GM18505 (cell line): ENCODE data around the gene KCTD3.
A peak's percentile ranks its signal among the peaks of the same experiment; 100 is the strongest.

ENCODE experiments used
- ATAC-seq: cut with Tn5 transposase; IDR thresholded peaks from one replicate; pipeline ENCODE4 v1.9.1; 2021; ENCODE audit not compliant: unreplicated experiment
- POLR2A ChIP-seq: IDR thresholded peaks from 4 replicates; pipeline ENCODE4 v1.6.1; 2011; ENCODE audit warnings: borderline replicate concordance; ENCODE audit not compliant: insufficient read depth, insufficient read length; ENCODE audit errors: extremely low read depth

The KCTD3 gene

DNA sequence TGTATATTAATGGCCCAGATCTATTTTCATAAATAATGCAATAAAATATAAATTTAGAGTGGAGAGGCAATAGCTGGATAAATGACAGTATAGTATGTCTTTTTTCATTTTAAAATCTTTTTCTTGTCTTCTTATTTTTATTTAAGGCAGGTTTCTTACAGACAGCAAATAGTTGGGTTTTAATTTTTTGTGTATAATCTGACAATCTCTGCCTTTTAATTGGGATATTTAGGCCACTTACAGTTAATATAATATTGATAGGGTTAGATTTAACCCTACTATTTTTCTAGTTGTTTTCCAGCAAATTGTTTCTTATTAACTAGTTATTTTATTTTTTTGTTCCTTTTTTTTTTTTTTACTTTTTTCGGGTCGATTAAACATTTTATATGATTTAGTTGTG is 23.3 kb upstream of the KCTD3 start:
- no peak for ATAC-seq
- TF ChIP-seq POLR2A, result no peak

DNA sequence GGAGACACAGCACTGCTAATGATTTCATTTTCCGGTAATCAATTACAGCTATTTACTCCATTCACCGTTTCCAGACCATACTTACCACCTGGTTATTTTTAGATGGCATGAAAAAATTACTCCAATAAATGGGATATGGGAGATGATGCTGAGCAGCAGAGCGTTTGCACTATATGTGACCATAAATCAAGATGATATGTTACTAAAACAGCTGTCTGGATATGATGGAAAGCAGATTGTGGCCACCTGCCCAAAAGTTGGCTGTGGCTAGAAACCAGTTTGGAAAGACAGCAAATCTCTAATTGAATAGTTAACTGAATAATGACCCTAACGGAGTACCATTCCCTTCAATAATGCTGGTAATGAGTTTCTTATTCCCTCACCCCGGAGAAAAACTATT is 22.5 kb upstream of the KCTD3 start:
- no peak for TF ChIP-seq POLR2A
- no peak for ATAC-seq

DNA sequence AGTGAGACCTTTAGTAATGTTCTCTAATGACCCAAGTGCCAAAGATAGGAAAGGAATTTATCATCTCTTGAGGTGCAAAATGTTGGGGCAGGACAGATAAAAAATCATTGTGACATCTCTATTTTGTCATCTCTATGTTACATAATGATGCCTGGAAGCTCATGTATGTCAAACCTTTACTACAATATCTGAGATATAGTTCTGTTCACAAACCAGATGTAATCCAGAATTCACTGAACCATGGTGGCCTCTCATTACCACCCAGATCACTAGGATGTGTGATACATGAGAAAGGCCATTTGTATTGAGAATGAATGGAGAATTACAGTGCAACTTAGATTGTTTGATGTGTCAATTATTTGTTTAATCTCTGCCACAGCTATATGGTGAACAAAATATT is 22.0 kb upstream of the KCTD3 start:
- ATAC-seq, result no peak

DNA sequence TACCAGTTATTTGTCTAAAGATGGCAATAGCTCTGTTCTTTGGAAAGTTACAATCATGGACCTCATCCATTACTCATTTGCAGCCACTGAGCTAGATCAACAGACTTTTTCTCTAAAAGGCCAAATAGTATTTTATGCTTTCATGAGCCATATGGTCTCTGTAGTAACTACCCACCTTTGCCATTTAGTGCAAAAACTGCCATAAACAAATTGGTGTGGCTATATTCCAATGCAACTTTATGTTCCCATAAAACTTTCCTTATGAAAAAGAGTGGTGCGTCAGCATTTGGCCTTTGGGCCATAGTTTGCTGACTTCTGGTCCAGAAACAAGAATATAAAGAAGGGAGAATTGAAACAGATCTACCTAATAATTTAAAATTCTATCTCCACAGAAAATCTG is 20.1 kb upstream of the KCTD3 start:
- ATAC-seq, result no peak
- TF ChIP-seq POLR2A, result no peak

More for the DNA sequence above, 22.0 kb upstream of the KCTD3 start:
- TF ChIP-seq POLR2A, result no peak

DNA sequence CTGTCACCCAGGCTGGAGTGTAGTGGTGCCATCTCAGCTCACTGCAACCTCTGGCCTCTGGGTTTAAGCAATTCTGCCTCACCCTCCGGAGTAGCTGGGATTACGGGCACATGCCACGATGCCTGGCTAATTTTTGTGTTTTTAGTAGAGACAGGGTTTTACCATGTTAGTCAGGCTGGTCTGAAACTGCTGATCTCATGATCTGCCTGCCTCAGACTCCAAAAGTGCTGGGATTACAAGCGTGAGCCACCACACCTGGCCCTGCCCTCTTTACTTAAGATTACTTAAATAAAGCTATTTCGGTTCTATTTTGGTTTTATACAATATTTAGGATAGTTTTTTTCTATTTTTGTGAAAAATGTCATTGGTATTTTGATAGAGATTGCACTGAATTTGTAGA is 15.3 kb upstream of the KCTD3 start:
- no peak for ATAC-seq
- TF ChIP-seq POLR2A, result no peak

DNA sequence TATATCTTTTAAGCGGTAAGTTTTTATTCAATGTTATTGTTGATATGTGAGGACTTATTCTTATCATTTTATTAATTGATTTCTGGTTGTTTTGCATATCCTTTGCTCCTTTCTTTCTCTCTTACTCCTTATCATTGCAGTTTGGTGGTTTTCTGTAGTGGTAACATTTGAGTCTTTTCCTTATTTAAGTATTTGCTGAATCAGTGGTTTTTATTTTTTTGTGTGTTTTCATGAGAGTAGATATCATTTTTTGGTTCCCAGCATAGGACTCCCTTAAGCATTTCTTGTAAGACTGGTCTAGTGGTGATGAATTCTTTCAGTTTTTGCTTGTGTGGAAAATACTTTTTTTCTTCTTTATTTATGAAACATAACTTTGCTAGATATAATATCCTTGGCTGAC is 12.2 kb upstream of the KCTD3 start:
- no peak for ATAC-seq
- no peak for TF ChIP-seq POLR2A

DNA sequence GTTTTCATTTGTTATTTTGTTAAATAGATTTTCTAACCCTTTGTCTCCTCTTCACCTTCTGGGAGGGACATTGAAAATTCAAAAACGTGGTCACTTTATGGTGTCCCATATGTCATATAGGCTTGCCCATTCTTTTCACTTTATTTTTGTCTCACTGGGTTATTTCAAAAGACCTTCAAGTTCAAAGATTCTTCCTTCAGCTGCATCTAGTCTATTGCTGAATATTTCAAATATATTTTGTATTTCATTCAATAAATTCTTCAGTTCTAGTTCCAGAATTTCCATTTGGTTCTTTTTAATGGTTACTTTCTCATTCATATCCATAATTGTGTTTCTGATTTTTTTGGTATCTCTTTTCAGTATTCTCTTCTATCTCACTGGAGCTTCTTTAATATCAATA is 11.6 kb upstream of the KCTD3 start:
- TF ChIP-seq POLR2A, result no peak
- ATAC-seq, result no peak

DNA sequence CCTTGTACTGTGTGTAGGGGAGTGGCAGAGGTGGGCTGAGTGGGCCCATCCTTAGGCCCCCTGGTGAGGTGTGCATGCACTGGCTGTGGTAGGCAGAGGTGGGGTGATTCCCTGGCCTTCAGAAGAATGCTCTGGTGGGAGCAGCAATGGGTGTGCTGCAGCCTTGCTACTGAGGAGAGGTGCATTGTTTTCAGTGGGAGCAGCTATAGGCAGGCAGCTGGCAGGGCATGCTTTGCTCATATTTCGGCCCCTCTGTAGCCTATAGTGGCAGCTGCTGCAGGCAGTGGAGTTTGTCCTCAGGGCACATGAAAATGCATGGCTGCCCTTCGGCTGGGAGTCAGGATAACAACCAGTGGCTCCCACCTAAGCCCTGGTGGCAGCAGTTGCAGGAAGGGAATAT is 10.1 kb upstream of the KCTD3 start:
- ATAC-seq, result no peak
- no peak for TF ChIP-seq POLR2A

DNA sequence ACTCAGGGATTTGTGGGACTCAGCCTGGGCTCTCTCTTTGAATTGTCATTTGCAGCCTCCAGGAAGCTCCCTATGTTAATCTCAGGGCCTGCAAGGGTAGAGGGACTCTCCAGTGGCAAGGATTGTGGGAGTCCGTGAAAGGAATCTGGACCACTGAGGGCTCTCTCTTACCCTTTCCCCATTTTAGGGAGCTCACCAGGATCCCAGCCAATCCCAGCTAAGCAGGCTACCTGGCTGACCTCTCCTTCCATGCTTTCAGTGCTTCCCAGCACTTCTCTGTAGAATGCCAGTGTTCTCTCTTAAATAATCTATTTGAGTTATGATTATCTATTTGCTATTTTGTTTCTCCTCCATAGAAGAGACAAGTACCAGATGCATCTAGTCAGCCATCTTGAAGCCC is 9.6 kb upstream of the KCTD3 start:
- TF ChIP-seq POLR2A, result no peak

DNA sequence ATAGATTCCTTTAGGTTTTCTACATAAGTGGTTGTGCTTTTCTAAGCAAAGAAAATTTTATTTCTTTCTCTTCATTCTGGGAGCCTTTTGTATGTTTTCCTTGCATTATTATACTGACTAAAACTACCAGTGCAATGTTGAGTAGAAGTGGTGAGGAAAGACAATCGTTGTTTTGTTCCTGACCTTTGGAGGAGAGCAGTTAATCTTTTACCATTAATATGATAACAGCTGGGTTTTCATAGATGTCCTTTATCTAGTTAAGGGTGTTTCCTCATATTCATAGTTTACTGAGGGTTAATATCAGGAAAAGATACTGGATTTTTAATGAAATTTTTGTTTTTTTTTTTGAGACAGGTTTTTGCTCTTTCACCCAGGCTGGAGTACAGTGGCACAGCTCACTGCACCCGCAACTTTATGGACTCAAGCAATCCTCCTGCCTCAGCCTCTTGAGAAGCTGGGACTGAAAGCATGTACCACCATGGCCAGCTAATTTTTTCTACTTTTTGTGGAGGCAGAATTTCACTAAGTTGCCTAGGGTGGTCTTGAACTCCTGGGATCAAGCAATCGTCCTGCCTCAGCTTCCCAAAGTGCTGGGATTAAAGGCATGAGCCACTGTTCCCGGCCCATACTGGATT is 9.0 kb upstream of the KCTD3 start:
- no peak for TF ChIP-seq POLR2A
- ATAC-seq, result no peak

More for the DNA sequence above, 9.6 kb upstream of the KCTD3 start:
- no peak for ATAC-seq

DNA sequence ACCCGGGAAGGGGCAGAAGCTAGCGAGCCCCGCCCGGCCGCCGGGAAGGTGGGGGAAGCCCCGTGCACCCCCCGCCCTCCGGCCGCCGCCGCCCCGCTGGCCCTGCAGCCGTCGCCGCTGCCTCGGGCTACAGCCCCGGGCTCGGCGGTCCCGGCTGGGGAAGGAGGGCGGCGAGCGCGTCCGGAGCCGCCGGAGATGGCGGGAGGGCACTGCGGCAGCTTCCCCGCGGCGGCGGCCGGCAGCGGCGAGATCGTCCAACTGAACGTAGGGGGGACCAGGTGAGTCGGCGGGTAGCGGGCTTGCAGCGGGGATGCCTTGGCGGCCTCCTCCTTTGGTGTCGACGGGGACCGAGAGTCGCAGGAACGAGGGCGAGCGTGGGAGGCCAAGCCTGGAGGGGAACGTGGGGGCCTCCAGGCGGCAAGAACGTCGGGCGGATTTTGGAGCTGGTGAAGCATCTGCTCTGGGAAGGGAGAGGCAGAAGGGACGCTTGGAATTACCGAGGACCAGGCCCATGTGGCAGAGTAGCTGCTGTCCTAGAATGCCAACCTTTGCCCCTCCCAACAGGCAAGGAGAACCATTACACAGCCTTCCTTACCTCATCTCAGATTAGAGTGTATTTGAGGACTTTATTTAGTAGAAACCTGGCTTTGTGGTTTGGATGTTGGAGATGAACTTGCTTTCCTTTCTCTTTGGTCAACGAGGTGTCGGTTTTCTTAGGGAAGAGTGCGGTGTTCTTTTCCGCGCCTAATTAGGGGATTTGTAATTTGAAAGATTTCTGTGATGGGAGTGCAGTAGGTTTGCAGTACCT is 591 bp downstream of the KCTD3 start:
- peak; percentile 67 for ATAC-seq
- TF ChIP-seq POLR2A, result no peak

DNA sequence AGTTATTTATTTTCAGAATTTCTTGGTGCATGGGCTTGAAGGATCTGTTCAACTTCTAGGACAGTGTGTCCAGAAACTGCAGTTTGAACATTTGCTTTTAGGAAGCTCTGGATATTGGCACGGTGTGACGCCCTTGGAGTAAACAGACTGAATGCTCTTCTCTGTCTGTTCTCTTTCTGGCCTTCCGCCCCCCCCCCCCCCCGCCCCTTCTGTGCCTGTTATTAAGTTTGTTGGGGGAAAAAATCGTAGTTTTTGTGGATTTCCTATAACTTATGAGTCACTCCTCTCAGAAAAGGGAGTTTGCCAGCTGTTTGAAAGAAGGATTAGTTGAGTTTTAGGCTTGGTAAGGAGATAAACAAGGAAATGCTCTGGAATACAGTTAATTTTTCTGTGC is 1.2 kb downstream of the KCTD3 start:
- TF ChIP-seq POLR2A, result no peak
- ATAC-seq, result no peak

DNA sequence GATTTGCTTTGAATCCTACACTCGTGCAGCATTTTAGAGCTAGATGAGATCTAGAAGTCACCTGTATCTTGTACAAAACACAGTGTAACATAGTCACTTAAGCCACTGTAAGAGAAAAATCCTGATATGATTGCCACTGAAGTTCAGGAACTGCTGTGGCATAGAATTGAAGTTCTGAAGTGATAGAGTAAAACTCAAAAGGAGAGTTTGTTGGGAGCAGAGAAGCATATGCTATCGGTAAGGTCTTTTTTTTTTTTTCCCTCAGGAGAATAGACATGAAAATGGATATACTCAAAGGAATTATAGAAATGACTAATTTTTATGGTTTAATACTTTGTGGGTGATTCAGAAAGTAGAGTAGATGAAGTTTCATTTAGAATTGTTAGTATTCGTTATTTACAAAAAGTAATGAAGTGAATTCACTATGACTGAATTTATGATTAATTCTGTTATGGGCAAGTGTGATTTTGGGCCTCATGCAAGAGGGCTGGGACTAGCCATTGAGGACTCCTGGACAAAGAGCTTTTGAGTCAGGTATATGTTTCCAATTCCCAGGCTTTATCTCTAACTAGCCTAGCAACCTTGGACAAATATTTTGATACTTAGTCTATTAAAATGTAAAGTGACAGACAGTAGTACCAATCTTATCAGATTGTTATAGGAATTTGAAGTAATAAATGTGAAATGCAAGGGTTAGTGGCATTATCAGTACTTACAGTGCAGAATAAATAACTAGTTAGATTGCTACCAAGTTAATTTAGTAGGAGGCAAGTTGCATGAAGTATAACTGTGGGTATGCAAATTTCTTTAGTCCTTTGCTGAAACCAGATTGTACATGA is 3.1 kb downstream of the KCTD3 start:
- no peak for ATAC-seq
- TF ChIP-seq POLR2A, result no peak

DNA sequence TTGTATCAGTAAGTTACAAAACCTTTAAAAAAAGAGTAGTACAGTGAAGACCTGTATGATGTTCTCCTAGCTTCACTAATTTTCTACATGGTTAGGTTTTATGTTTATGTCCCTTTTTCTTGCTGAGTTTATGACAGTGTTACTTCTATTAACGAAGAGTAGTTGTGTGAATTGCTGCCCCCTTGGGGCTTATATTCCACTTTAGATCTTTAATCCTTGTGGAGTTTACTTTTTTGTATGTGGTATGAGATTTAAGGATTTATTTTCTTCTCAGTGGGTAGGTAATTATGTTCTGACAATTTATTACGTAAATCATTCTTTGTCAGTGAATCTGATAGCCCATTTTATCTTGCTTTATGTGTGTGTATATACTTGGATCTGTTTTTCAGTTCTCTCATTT is 14.8 kb downstream of the KCTD3 start:
- ATAC-seq, result no peak
- TF ChIP-seq POLR2A, result no peak

DNA sequence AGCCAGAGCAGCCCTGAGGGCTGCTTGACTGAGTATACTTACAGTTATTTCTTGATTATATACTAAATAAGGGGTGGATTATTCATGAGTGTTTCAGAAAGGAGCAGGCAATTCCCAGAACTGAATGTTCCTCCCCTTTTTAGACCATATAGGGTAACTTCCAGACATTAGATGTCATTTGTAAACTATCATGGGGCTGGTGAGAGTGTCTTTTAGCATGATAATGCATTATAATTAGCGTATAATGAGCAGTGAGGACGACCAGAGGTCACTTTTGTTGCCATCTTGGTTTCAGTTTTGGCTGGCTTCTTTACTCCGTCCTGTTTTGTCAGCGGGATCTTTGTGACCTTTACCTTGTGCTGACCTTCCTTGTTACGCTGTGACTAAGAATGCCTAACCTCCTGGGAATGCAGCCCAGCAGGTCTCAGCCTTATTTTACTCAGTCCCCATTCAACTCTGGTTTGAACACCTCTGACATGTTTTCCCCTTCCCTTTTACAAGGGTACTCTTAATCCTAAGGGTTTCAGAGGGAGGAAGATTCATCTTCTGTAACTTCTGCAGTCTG is 16.2 kb downstream of the KCTD3 start:
- no peak for ATAC-seq
- no peak for TF ChIP-seq POLR2A
